Stimulated activated CD4-positive, alpha-beta T cell treated with anti-CD3 and anti-CD28 coated beads, Interleukin-12 subunit alpha, Interleukin-12 subunit beta, amount 100 ng/mL, for 4 hours (primary cell): ENCODE measurements around the gene CHST5.
"Not testable (repeated sequence)": the region's sequence is repeated elsewhere in the genome, so short reads cannot be mapped to it uniquely, and the experiment has no call there.

Source experiments
- DNase-seq: peaks from one replicate; pipeline ENCODE4 v3.0.0-alpha.2; 2020

CHST5 gene

DNA sequence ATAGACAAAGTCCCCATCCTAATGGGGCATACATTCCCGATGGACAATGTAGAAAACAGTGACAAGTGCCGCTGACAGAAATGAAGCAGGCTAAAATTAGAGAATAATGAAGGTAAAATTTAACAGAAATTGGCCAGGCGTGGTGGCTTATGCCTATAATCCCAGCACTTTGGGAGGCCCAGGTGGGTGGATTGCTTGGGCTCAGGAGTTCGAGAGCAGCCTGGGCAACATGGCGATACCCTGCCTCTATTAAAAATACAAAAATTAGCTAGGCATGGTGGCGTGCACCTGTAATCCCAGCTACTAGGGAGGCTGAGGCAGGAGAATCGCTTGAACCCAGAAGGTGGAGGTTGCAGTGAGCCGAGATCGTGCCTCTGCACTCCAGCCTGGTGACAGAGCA, 12.5 kb upstream of the CHST5 start:
- not testable (repeated sequence) for DNase-seq

DNA sequence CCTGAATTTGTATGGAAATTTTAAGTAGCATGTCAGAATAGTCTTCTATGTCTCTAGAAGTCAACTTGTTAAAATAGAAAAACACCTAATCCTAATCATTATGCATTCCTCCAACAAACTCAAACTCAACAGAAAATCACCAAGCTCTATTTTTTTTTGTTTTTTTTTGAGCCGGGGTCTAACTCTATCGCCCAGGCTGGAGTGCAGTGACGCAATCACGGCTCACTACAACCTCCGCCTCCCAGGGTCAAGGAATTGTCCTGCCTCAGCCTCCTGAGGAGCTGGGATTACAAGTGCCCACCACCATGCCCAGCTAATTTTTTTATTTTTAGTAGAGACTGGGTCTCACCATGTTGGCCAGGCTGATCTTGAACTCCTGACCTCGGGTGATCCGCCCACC, 10.4 kb upstream of the CHST5 start:
- no peak for DNase-seq

DNA sequence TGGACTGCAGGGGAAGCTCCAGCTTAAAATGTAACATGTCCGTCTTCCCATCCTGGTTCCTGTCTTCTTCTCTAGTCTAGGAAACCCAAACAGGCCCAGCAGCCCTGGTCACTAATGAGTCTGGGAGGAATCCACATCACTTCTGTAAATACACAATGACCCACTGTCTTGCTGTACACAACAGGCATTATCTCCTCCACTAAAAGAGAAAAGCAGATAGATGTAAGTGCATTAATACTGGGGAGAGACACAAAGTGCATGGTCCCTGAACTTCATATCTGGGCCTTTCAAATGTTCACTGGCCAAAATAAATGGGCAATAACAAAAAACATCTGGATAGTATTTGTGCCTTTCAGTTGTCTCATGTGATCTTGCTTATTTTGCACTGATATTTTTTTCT, 10.0 kb upstream of the CHST5 start:
- DNase-seq = not testable (repeated sequence)

DNA sequence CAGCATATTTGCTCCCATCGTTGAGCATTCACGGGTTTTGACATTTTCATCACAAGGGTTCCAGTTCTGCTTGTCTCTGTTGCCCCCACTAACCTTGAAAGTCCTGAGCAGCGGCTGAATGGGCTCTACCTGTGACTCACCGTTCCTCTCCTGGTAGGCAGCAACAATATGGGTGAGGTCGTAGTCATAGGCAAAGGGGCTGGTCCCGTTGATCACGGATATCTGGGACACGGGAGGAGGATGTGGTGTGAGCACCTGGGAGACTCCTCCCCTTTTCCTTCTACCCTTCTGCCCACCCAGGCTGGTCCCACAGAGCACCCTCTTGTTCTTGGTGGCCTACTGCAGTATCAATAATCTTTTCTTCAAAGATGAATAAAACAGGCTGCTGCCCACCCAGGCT, 6.6 kb upstream of the CHST5 start:
- DNase-seq = not testable (repeated sequence)

DNA sequence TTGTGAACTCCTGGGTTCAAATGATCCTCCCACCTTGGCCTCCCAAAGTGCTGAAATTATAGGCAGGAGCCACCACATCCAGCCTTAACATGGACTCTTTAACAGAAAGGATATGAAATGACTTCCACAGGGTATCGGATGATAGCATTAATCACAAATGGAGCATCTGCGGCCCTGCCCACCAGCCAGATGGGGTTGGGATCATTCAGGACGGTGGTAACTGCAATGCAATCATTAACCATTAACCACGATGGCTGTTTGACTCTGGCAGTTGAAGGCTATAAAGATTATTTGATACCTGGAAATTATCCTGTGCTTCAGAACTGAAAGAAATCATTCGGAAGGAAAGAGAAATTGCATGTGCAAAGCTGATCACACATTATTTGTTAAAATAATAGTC, 5.3 kb upstream of the CHST5 start:
- no peak for DNase-seq

DNA sequence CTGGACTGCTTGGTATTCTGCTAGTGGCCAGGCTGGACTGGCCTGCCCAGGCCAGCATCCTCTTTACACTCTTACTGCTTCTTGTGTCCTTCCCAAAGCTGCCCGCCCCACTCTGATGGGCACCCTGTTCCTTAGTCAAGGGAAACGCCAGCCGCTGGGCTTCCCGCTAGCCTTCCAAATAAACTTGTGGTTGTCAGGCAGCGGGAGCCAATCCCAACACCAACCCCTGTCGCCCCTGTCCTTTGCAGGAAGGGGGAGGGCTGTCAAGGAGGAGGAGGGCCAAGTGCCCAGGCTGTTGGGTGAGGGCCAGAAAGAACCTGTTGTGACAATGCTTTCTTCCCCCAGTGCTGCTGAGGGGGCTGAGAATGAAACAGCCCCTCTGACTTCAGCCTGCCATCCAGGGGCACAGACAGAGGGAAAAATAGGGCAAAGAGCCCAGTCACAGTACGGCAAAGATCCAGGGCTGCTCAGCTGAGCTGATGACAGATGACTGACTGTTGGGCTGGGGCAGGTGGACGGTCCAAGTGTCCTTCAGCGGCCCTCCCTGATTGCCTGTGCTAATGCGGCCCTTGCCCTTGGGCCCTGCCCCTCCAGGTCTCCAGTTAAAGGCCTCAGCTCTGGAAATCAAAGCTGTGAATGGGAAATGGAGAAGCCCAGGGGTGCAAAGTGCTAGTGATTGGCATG, 3.1 kb upstream of the CHST5 start:
- DNase-seq = not testable (repeated sequence)

DNA sequence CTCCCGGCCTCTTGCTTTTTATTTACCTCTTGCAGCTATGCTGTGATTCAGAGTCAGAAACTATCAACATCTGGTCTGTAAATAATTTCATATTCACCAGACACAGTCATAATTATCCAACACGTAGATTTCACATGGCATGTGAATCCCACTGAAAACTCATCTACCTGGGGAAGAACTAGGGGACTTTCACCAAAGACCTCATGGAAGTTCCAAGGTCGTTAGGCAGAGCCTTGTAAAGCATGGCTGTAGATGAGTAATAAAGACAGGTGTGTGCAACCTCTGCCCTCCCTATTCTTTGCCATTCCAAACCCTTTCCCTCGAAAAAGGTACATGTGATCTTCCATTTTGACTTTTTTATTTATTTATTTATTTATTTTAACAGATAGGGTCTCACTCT, 1.9 kb upstream of the CHST5 start:
- no peak for DNase-seq

DNA sequence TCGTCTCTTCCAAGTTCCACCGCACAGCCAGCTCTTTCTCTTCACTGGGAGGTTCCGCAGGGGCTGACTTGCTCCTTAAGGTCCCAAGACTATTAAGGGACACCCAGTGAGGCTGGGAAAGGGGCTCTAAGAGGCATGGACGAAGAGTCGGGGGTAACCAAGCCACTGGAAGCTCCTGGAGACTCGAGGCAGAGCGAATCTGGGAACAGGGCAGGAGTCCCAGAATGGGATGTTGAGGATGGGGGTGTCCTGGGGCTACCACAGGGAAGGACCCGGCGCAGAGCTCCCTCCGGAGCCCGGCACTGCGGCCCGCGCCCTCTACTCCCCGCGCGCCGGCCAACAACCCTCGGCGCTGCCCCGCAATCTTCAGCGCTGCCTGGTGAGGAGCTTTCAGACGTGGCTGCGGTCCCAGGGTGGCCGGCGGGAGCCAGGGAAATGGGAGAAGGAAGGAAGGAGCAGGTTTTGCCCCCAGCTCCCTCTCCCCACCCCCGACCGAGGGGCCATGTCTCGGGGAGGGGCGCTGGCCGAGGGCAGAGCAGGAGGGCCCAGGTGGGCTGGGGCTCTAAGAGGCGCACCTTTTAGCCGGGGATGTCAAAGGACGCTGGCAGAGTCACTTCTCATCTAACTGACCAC, 581 bp downstream of the CHST5 start:
- no peak for DNase-seq

DNA sequence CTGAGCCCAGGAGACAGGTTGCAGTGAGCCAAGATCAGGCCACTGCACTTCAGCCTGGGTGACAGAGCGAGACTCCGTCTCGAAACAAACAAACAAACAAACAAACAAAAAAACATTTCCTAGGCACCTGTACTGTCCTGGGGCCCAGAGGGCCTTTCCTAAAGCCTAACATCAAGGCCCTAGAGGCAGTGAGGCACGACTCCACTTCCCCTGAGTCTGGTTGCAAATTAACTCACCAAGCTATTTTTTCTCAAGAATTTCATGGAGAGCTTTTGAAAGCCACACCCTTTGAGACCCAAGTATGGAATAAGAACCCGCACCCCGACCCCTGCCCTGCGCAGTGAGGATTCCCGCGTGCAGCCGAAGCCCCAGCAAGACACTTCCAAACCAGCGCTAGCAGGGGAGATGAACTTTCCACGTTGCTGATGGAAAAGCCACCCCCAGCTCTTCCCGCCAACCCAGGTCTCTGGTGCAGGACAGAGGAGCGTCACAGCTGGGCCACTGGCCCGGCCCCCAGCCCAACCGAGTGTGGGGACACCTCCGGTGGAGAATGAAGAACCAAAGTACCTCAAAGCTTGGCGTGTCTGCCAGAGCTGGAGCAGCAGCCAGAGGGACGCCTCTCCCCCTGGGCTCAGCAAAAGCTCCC, 1.2 kb downstream of the CHST5 start:
- no peak for DNase-seq

DNA sequence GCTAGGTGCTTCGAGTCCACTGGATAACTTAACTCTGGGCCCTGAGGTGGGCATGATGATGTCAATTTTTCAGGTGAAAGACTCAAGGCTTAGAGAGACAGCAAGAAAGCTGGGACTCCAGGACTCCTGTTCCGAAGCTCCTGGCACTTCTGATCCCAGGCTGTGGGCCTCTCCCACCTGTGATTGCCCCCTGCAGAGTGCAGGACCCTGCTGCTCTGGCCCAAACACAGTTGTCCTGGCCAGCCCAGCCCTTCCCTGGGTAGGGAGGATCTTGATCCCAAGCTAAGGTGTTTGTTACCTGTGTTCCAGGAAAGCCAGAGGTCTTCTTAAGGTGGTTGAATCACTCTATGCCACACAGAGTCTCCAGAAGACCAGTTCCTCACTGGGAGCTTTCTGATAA, 3.1 kb downstream of the CHST5 start:
- DNase-seq = no peak

DNA sequence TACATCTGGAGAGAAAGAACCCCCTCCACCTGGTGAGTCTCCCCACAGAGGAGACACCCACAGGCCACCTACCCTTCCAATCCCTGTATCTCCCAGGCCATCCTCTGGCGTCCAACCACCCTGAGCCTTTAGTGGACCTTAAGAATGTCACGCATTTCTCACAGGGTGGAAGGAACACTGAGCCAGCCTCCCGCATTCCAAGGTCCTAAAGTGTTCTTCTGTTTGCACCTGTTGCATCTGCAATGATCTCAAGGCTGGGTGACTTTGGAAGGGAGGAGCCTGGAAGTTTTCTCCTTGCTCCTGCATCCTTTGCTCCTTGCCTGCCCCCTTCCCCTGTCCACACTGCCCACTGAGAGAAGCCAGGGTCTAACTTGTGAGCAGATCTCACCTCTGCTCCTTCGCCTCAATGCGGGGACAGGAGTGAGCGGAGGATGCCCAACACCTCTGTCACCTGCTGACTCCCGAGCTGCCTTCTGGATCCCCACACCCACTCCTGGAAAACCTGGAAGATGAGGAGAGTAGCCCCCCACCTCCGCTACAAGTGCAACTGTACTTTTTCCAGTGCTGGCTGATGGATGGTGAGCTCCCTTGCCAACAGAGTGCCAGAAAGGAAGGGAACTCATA, 3.7 kb downstream of the CHST5 start:
- DNase-seq = no peak

DNA sequence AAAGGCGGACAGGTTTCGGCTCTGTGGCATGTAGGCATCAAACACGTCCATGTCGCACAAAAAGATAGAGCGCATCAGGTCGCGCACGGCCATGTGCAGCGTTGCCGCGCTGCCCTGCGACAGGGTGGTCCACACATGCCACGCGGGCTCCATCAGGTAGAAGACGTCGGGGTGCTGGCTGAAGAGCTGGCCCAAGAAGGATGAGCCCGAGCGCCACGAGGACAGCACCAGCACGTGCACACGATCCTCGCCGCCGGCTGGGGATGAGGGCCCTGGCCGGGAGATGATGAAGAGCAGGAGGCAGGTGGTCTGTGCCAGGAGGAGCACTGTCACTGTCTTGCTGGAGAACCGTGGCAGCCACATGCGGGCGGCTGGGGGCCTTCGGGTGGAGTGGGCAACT, 5.9 kb downstream of the CHST5 start:
- DNase-seq = no peak

DNA sequence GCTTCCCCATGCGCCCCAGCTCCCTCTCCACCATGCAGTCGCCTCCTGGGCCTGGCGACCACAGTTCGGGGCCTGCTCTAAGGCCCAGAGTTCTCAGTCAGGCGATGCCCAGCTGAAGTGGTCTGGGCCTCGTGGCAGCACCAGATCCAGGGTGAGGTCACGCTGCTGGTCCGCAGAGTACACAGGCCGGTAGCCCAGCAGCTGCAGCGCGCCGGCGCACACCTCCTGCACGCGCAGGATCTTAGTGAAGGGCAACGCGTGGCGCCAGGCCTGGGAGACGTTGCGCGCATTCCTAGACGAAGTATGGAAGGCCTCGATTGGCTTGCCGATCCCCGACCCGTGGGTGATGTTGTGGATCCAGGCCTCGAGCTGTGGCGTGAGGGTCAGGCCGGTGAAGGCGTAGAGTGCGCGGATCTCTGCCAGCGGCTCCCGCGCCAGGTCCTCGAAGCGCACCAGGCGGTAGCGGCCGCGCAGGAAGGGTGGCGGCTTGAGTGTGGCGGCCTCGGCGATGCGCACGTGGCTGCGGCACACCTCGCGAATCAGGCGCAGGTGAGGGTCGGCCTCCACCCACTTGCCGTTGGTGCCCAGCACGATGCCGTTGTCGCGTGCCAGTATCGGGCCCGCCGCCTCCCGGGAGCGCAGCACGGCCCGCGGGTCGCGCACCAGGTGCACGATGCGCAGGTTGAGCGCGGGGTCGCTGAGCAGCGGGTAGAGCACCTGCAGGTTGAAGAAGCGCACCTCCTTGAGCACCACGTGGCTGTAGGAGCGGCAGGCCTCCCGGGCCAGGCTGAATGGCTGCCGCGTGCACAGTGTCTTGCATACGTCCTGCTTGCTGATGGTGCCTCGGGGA, 6.6 kb downstream of the CHST5 start:
- no peak for DNase-seq

DNA sequence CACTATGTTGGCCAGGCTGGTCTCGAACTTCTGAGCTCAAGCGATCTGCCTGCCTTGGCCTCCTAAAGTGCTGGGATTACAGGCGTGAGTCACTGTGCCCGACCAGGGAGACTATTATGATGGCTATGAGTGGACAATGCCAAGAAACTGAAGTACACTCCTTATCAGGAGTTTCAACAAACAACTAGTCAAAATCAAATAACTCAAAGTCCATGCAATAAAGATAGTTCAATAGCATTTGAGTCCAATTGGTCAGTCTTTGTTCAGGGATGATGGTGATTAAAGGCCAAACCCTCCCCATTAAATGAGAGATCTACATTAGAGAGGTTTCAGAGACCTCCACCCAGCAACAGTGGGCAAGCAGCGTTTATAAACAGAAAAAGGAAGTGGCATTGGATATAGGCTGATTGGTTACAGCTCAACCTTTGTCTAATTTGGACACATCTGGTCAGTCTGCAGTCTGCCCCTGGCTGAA, 8.0 kb downstream of the CHST5 start:
- DNase-seq = no peak

DNA sequence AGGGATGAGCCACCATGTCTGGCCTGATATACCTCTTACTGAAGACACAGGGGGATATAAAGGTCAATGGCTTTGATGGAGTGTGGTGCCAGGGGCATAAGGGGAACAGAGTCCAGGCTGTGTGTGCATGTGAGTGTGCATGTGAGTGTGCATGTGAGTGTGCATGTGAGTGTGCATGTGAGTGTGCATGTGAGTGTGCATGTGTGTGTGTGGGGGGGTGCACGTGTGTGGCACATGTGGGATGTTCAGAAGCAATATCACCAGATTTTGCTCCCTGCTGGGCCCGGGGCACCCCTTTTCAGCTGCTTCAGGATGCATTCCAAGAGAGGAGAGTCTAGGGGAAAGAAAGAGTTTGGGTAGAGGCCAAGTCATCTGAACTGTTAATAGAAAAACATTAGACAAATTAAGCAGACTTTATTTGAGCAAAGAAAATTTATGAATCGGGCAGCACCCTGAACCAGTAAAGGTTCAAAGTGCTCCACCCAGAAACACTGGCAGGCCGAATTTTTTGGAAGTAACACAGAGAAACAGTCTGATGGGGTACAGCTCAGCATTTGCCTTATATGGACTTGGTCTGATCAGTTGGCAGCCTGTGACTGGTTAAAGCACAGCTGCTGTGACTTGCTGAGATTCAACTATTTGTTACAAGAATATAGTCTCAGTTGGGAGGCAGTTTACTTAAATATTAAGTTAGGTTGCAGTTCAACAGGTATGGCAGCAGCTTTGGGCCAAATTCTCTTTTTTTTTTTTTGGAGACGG, 9.7 kb downstream of the CHST5 start:
- no peak for DNase-seq

DNA sequence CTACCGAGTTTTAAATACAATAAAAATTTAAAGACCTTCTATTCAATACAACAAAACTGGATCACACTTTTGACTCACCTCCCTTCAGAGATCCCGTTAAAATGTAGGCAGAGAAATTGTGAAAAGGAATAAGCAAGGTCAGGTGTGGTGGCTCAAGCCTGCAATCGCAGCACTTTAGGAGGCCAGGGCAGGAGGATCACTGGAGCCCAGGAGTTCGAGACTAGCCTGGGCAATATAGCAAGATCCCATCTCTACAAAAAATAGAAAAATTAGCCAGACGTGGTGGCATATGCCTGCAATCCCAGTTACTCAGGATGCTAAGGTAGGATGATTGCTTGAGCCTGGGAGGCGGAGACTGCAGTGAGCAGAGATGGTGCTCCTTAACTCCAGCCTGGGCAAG, 16.7 kb downstream of the CHST5 start:
- no peak for DNase-seq

DNA sequence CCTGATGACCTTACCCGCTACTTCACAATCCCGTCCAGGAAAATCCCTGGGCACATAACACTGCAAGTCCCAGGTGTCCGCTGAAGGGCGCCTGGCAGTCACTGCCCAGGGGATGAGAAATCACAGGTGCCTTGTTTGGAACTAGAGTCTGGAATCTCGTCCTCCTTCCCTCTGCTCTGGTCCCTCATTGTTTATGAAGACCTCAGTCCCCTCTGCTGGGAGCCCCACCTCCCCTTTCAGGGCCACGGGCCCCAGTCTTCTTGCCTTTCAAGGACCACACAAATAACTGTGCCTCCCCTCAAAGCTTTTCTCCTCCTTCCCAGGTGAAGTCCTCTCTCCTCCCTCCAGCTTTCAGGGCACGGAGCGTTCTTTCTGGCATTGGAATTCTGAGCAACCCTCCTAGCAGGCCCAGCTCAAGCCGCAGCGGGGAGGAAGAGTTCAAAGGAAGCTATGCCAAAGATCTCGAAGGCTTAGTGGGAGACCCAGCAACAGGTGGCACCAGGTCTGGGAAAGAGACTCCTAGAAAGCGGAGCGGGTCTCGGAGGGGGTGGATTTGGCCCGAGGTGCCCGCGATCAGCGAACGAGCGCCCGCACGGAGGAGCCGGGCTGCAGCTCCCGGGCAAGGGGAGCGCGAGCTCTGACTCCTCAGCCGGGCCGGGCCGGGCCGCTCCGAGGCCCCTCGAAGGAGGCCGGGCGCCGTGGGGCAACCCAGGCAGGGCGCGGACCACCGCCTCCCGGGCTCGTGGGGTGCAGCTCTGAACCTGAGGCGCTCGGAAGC, 19.5 kb downstream of the CHST5 start:
- DNase-seq = peak; percentile 31

DNA sequence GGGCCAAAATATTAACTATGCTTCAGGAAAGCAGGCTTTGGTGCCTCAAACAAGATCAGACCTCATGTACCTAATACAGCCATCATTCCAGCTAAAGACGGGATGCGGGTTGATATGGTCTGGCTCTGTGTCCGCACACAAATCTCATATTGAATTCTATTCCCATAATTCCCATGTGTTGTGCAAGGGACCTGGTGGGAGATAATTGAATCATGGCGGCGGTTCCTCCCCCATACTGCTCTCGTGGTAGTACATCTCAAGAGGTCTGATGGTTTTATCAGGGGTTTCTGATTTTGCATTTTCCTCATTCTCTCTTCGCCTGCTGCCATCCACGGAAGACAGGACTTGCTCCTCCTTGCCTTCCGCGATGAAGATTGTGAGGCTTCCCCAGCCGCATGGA, 21.6 kb downstream of the CHST5 start:
- no peak for DNase-seq

DNA sequence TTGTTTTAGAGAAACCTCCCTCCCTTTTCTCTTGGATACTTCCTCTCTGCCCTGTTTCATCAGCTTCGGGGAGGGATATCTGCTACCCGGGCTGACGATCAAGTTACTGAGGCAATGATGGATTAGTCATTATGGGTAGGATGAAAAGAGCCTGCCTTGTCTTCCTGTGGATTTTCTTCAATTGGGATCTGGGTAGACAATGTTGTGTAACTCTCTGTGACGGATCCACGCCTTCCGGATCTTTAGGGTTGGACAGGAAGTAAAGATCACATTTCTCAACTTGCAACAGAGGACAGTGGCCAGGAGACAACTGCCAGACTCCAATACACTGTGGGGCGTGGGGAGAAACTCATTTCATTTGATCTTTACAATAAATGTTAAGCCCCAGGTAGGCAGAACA, 29.3 kb downstream of the CHST5 start:
- DNase-seq = no peak

DNA sequence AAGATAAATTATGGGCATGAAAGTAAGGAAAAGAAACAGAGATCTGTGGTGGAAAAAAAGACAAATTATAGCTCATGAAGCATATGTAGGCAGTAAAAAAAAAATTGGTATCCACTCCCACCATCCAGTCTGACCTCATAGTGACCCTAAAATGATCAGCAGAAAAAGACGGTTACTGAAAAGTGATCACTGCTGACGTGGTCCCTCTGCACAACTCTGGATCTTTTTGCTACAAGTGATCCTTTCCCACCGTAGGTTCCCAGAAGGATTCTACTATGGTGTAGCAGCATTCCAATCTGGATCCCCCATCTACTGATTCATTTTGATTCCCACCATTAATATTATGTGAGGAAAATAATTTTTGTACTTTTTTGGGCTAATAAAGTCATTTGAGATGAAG, 29.8 kb downstream of the CHST5 start:
- no peak for DNase-seq

DNA sequence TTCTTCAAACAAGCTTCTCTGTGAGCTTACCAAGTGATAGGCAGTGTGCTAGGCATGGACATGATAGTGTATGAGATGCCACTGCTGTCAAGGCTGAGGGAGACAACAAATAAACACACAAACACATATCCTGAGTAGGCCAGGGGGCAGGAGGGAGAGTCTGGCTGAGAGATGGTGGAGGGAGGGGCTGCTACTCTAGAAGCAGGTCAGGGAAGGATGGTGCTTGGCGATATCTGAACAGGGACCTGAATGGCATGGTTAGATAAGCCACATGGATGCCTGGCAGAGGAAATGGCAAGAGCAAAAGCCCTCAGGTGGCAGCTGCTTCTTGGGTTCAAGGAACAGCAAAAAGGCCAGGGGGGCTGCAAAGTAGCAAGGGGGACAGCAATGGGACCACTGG, 32.1 kb downstream of the CHST5 start:
- no peak for DNase-seq
